ENCODE measurements around the gene ZNF76. TPM values are rescaled to one million over a fixed set of nuclear protein-coding genes. Genes with fewer than 3 reads are reported as not detected.

ZNF76 gene
- total RNA-seq, 1 donor from 2014 or later: 14.8 TPM

DNA sequence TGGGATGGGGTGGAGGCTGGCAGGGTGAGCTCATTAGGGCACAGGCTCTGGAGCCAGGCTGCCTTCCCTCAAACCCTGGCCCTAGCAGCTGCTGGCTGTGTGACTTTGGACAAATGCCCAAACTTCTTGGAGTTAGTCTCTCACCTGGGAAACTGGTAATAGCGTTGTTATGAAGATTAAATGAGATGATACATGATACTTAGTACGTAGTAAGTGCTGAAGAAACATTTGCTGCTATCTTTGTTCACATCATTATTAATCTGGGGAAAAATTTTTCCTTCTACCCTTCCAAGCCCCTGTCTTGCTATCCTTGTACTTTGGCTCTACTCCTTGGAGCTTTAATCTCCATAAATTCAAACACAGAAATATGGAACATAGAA, 60.5 kb downstream of the ZNF76 start:
- Mint-ChIP-seq H3K4me1 (peaks cover 19% of the 10 kb centered on the region), H3K27me3 (ENCODE audit: insufficient read depth, low read depth) (peaks cover 9% of the 10 kb centered on the region), H3K36me3 (peaks cover 2% of the 10 kb centered on the region), H3K9me3 (peaks cover 4% of the 10 kb centered on the region), H3K27ac (no peak overlapping the region), H3K4me3 (no peak overlapping the region)
- H4K20me1 ChIP-seq (ENCODE audit: low read depth): no peaks in the 10 kb centered on the region
- H3F3A ChIP-seq (ENCODE audit: low read depth): peaks cover 12% of the 10 kb centered on the region
- H3K27ac ChIP-seq: no peak overlapping the region
- H3K4me2 ChIP-seq: no peak overlapping the region
- no peaks in the 10 kb centered on the region for H3K4me1 ChIP-seq
- no peaks in the 10 kb centered on the region for H3K36me3 ChIP-seq
- no peak overlapping the region for H3K4me3 ChIP-seq
- no peak overlapping the region for H2AFZ ChIP-seq (replicated peaks)
- no peak for DNase-seq (ENCODE audit: low spot score)
- H3K79me2 ChIP-seq (ENCODE audit: low read depth): no peaks in the 10 kb centered on the region
- TF ChIP-seq, protein P1, sequence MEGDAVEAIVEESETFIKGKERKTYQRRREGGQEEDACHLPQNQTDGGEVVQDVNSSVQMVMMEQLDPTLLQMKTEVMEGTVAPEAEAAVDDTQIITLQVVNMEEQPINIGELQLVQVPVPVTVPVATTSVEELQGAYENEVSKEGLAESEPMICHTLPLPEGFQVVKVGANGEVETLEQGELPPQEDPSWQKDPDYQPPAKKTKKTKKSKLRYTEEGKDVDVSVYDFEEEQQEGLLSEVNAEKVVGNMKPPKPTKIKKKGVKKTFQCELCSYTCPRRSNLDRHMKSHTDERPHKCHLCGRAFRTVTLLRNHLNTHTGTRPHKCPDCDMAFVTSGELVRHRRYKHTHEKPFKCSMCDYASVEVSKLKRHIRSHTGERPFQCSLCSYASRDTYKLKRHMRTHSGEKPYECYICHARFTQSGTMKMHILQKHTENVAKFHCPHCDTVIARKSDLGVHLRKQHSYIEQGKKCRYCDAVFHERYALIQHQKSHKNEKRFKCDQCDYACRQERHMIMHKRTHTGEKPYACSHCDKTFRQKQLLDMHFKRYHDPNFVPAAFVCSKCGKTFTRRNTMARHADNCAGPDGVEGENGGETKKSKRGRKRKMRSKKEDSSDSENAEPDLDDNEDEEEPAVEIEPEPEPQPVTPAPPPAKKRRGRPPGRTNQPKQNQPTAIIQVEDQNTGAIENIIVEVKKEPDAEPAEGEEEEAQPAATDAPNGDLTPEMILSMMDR (IDR thresholded peaks at IDR 0.05): no peak
- TF ChIP-seq EZH2phosphoT487 (IDR thresholded peaks at IDR 0.05) (no peak), EZH2 (IDR thresholded peaks at IDR 0.05) (no peak)
- no peak overlapping the region for H3K9ac ChIP-seq
- no peaks in the 10 kb centered on the region for H3K9me3 ChIP-seq (ENCODE audit: low read depth)
- peaks cover 30% of the 10 kb centered on the region for H3K27me3 ChIP-seq

GRCh38 chr6:35321091-35321490, 61.6 kb downstream of the ZNF76 start:
- no peaks in the 10 kb centered on the region for H3K4me1 ChIP-seq
- no peak overlapping the region for H3K27ac ChIP-seq
- Mint-ChIP-seq H3K36me3 (peaks cover 2% of the 10 kb centered on the region), H3K4me1 (peaks cover 19% of the 10 kb centered on the region), H3K27ac (no peak overlapping the region), H3K9me3 (peaks cover 4% of the 10 kb centered on the region), H3K4me3 (no peak overlapping the region), H3K27me3 (ENCODE audit: insufficient read depth, low read depth) (peaks cover 9% of the 10 kb centered on the region)
- TF ChIP-seq EZH2 (IDR thresholded peaks at IDR 0.05) (no peak), EZH2phosphoT487 (IDR thresholded peaks at IDR 0.05) (no peak)
- TF ChIP-seq, protein P1 (IDR thresholded peaks at IDR 0.05): no peak
- no peaks in the 10 kb centered on the region for H3K36me3 ChIP-seq
- no peak overlapping the region for H3K4me3 ChIP-seq
- no peak overlapping the region for H2AFZ ChIP-seq (replicated peaks)
- H3K79me2 ChIP-seq (ENCODE audit: low read depth): no peaks in the 10 kb centered on the region
- H3K27me3 ChIP-seq: peaks cover 22% of the 10 kb centered on the region
- no peaks in the 10 kb centered on the region for H4K20me1 ChIP-seq (ENCODE audit: low read depth)
- H3K9ac ChIP-seq: no peak overlapping the region
- no peak for DNase-seq (ENCODE audit: low spot score)
- H3K9me3 ChIP-seq (ENCODE audit: low read depth): no peaks in the 10 kb centered on the region
- peaks cover 12% of the 10 kb centered on the region for H3F3A ChIP-seq (ENCODE audit: low read depth)
- no peak overlapping the region for H3K4me2 ChIP-seq

- Mint-ChIP-seq H3K36me3 (no peaks in the 10 kb centered on the region), H3K4me1 (peaks cover 5% of the 10 kb centered on the region), H3K27me3 (ENCODE audit: insufficient read depth, low read depth) (peaks cover 2% of the 10 kb centered on the region), H3K27ac (no peak overlapping the region), H3K9me3 (peaks cover 5% of the 10 kb centered on the region), H3K4me3 (no peak overlapping the region)
- H3K36me3 ChIP-seq: no peaks in the 10 kb centered on the region
- H3K27ac ChIP-seq: no peak overlapping the region
- no peaks in the 10 kb centered on the region for H3K79me2 ChIP-seq (ENCODE audit: low read depth)
- DNase-seq (ENCODE audit: low spot score): peak; percentile 72
- no peaks in the 10 kb centered on the region for H4K20me1 ChIP-seq (ENCODE audit: low read depth)
- H3K27me3 ChIP-seq: no peaks in the 10 kb centered on the region
- H3K4me1 ChIP-seq: no peaks in the 10 kb centered on the region
- H3K9me3 ChIP-seq (ENCODE audit: low read depth): no peaks in the 10 kb centered on the region
- no peak overlapping the region for H3K4me2 ChIP-seq
- no peaks in the 10 kb centered on the region for H3F3A ChIP-seq (ENCODE audit: low read depth)
- no peak overlapping the region for H3K9ac ChIP-seq
- no peak overlapping the region for H3K4me3 ChIP-seq
- H2AFZ ChIP-seq (replicated peaks): peak overlapping the region; percentile 94
- TF ChIP-seq, protein P1 (IDR thresholded peaks at IDR 0.05): peak; percentile 63
- no peak for TF ChIP-seq EZH2phosphoT487 (IDR thresholded peaks at IDR 0.05)
Observed at GRCh38 chr6:35327349-35328027, 68.0 kb downstream of the ZNF76 start.

Measured in neural progenitor cell (in vitro differentiated cells).